GM21576 (cell line): ENCODE results near the gene DNAAF3.
"Not testable (repeated sequence)": the region's sequence is repeated elsewhere in the genome, so short reads cannot be mapped to it uniquely, and the experiment has no call there.

Experiments used
- ATAC-seq: cut with Tn5 transposase; IDR thresholded peaks from one replicate; pipeline ENCODE4 v1.9.1; 2021; ENCODE audit warnings: mild to moderate bottlenecking, moderate library complexity; ENCODE audit not compliant: unreplicated experiment

Gene DNAAF3

DNA sequence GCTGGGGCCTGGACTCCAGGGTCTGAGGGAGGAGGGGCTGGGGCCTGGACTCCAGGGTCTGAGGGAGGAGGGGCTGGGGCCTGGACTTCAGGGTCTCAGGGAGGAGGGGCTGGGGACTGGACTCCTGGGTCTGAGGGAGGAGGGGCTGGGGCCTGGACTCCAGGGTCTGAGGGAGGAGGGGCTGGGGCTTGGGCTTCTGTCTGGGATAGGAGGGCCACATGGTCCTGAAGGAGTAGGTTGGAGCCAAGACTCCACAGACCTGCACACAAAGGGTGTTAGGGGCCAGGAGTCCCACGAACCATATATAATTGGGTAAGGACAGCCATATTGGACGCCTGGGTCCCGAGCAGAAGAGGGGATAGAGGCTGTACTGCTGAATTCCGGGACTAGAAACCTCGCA lies 10.6 kb downstream of the DNAAF3 start:
- ATAC-seq = not testable (repeated sequence)

DNA sequence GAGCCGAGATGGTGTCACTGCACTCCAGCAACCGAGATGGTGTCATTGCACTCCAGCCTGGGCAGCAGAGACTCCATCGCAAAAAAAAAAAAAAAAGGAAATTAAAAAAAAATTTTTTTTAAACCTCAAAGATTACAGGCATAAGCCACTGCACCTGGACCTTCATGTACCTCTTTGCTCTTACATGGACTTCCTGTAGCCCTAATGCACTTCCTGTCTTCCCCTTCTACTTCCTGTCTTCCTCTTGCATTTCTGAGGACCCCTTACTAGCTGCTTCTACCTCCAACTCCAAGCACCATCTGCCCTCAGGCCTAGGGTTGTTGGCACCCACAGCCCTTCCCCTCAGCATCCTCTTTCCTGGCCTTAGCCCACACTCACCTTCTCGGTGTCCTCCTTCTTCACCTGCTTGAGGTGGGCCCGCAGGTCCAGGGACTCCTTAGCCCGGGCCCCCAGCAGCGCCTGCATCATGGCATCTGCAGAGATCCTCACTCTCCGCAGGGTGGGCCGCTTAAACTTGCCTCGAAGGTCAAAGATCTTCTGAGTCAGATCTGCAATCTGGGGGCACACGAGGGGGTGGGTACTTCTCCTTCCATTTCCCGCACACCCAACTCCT lies 12.7 kb downstream of the DNAAF3 start:
- ATAC-seq = no peak

- ATAC-seq = no peak
Measured at GRCh38 chr19:55152017-55152416, 14.4 kb downstream of the DNAAF3 start.

GRCh38 chr19:55149078-55150003 lies 17.1 kb downstream of the DNAAF3 start, which contains the start of gene TNNT1:
TSS of gene TNNT1 (minus strand) at chr19:55149206. CDS start at chr19:55147157, 2,049 bp downstream.
- no peak for ATAC-seq

DNA sequence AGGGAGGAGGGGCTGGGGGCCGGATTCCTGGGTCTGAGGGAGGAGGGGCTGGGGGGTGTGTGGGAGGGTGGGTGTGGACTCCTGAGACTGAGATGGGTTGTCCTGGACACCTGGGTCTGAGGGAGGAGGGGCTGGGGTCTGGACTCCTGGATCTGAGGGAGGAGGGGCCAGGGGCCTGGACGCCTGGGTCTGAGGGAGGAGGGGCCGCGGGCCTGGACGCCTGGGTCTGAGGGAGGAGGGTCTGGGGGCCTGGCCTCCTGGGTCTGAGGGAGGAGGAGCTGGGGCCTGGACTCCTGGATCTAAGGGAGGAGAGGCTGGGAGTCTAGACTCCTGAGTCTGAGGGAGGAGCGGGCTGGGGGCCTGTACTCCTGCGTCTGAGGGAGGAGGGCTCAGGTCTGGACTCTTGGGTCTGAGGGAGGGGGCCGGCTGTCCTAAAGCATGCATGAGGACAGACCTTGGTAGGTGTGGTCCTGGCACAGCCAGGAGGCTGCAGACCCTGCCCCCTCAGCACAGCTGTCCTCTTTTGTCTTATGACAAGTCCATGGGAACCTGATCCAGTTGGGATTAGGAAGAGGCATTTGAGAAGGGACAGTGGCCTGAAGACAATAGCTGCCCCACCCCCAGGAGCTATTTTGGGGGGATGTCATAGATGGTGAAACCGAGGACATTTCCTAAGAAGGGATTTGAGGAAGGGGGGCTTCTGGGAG lies 18.7 kb downstream of the DNAAF3 start:
- no peak for ATAC-seq

- no peak for ATAC-seq
Measured at GRCh38 chr19:55146705-55147273, 19.6 kb downstream of the DNAAF3 start.

DNA sequence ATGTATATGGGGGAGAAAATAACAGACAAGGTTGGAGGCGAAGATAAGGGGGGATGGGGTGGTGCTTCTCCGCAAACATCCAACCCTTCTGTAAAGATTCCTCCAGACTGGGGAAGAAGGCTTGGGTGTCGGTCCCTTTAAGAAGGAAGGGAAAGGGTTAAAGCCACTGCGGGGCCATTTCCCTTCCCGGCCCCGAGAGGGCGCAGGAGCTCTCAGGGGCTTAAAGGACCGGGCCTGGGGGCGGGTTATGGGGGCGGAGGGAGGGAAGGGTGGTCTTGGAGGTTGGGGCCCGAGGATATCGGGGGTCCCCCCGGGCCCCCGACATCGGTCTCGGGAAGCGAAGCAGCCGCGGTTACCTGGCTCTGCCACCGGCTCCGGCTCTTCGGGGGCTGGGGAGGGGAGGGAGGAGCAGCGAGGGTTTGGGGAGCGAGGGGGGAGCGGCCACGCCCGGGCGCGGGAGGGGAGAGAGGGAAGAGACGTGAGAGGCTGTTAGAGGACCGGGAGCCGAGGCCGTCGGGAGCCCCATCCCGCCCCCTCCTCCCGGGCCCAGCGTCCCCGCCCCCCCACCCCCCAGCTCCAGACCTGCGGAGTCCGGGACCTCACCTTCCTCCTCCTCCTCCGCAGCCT lies 20.2 kb downstream of the DNAAF3 start:
- ATAC-seq = no peak

DNA sequence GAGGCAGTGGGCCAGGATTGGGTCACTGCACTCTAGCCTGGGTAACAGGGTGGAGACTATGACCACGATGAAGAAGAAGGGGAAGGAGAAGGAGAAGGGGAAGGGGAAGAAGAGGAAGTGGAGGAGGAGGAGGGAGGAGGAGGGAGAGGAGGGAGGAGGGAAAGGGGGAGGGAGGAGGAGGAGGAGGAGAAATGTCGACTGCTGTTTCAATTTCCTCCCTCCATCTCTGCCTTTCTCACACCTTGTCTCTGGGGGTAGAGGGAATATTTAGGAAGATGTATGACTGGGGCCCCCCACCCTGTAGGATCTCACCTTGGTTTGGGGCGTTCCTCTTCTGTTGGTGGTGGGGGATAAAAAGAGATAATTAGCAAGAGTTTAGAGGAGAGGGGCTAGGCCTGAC lies 21.2 kb downstream of the DNAAF3 start:
- ATAC-seq = no peak

GRCh38 chr19:55141696-55142095 lies 24.7 kb downstream of the DNAAF3 start:
- no peak for ATAC-seq

DNA sequence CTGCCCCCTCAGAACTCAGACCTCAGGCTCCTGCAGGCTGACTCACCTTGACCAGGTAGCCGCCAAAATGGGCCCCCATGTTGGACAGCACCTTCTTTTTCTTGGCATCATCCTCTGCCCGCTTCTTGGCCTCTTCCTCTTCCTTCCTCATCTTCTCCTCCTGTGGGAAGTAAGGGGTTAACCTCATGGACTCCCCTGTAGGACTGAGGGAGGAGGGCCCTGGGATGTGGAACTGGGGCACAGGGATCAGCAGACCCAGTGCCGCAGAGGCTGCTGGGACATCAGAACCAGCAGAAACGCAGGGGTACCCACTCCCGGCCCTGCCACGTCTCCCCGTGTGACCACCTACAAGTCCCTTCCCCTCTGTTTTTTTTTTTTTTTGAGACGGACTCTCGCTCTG lies 28.5 kb downstream of the DNAAF3 start:
- no peak for ATAC-seq

- no peak for ATAC-seq
Measured at GRCh38 chr19:55136399-55137102, 29.9 kb downstream of the DNAAF3 start.

GRCh38 chr19:55134736-55135135 lies 31.7 kb downstream of the DNAAF3 start:
- ATAC-seq = no peak

DNA sequence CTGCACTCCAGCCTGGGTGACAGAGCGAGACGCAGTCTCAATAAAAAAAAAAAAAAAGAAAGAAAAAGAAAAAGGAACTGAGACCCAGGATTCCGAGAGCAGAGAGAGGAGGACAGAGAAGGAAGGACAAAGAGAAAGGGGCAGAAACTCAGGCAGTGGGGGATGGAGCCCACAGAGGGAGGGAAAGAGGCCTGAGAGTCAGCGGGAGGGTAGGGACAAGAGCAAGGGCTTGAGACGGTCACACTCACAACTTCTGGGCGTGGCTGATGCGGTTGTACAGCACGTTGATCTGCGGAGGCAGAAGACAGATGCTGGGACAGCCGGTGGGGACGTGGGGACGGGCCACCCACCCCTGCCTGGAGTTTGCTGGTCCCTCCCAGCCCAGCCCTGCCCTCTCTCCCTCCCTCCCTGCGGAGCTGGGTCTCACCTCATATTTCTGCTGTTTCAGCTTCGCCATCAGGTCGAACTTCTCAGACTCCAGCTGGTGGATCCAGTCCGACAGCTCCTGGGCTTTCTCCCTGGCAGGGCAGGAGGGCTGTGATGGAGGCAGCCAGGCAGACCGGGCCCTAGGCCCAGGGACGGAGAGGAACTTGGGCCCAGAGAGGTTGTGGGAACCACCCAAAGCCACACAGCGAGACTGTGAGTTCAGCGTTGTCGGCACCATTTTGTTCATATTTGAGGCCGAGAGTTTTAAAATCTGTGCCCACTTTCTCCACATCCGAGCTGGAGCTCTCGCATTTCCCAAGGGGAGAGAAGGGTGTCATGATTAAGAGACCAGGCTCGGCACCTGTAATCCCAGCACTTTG lies 32.6 kb downstream of the DNAAF3 start:
- ATAC-seq = no peak

DNA sequence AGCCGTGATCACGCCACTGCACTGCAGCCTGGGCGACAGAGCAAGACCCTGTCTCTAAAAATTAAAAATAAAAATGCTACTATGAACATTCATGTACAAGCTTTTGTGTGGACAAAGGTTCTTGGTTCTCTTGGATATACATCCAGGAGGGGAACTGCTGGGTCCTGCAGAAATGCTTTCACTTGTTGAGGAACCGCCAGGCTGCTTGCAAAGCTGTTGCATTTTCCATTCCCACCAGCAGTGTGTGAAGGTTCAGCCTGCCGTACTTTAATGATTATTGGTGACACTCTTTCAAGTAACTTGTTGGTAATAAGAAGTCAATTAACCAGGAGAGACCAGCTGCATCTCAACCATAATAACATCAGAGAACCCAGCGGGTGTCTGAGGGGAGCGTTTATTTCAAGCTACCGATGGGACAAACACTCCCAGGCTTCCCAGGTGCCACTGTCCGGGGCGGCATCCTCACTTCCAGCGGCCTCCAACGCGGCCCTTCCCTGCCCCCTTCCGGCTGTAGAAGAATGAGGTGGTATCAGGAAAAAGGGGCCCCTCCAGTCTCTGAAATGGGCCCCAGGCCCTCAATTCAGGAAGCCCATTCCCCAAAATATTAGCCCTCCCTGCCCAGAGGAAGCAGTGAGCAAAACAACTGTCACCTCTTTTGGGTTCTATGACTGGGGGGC lies 33.8 kb downstream of the DNAAF3 start:
- ATAC-seq = no peak

DNA sequence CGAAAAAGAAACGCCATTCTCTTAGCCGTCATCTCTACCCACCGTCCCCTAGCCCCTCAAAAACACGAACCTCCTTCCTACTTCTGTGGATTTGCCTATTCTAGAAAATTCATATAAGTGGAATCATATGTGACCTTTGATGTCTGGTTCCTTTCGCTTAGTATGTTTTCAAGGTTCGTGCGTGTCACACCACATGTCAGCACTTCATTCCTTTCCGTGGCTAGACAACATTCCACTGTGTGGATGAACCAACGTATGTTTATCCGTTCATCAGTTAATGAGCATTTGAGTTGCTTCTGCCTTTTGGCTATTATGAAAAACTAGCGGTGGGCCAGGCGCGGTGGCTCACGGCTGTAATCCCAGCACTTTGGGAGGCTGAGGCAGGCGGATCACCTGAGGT lies 35.0 kb downstream of the DNAAF3 start:
- no peak for ATAC-seq

DNA sequence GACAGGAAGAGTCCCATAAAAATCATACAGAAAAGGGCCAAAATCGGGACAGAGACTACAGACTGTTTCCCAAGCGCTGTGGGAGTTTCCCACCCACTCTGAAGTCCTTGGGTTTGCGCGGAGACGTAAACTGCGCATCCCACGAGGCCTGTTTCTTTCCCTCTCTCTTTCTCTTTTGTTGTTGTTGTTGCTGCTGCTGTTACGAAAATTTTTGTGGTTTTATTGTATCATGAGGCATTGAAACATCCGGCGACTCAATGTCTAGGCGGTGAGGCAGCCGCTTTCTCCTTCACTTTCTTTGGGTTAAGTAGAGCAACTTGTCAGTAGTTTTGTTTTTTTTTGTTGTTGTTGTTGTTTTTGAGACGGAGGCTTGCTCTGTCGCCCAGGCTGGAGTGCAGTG lies 47.4 kb downstream of the DNAAF3 start:
- ATAC-seq = no peak

- no peak for ATAC-seq
Measured at GRCh38 chr19:55118401-55118991, 47.9 kb downstream of the DNAAF3 start.

- ATAC-seq = peak; percentile 84
Measured at GRCh38 chr19:55117663-55118391, 48.6 kb downstream of the DNAAF3 start.
